Measurements from ENCODE around the gene ATP8B3. TPM values are rescaled to one million over a fixed set of nuclear protein-coding genes. Genes with fewer than 3 reads are reported as not detected.
A peak's percentile ranks its signal among the peaks of the same experiment; 100 is the strongest.

Gene ATP8B3
- polyA plus RNA-seq, 1 donor (not counting 4 experiments of a cell fraction or from before 2014, with no cell fraction given), result 0.98 TPM

DNA sequence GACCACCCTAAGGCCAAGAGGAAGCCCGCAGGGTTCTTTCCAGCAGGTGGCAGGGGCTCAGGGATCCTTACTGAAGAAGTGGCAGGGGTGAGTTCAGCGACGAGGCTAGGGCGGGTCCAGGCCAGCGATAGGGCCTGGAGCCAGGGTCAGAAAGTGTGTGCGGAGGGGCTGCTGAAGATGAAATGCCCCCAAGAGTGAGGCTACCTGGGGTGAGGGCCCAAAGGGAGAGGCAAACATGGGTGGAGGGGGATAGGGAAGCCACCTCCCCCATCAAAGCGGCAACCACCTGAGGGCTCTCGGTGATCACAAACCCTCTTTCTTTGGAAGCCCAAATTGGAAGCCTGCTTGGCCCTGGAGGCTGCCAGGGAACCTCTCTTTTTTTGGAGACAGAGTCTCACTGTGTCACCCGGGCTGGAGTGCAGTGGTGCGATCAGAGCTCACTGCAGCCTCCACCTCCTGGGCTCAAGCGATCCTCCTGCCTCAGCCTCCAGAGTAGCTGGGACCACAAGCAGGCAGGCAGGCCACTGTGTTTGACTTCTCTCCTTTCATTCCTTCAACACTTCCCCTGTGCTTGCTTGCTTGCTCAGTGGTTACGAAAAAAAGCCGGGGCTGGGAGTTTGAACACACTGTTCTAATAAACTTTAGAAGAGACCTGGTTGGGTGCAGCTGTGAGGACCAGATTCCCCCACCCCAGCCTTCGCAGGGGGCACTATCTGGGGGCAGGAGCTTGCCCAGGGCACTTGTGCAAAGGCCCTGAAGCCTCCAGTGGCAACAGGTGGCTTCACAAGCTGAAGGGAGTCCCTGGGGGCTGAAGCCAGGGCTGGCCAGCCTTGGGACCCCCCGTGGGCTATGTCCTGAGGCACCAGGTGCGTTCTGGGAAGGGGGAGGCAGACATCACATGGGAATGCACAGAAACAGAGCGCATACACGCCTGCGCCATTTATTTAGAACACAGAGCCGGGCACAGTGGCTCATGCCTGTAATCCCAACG is 1.4 kb upstream of the ATP8B3 start:
- Histone ChIP-seq H3K4me1 (ENCODE audit: control insufficient read depth, extremely low read depth, insufficient read depth, low read length) (peaks cover 11% of the 10 kb centered on the region), H3K27me3 (ENCODE audit: control insufficient read depth, extremely low read depth, insufficient read depth, low read length) (no peaks in the 10 kb centered on the region), H3K9ac (ENCODE audit: control insufficient read depth, extremely low read depth, insufficient read depth, low read length) (peak overlapping the region; percentile 50), H3K27ac (ENCODE audit: control insufficient read depth, insufficient read depth, low read length) (no peak overlapping the region), H3K4me3 (ENCODE audit: control insufficient read depth in 2 of 3, extremely low read depth in 1 of 3, insufficient read depth in 2 of 3, low read depth in 1 of 3, low read length in 3 of 3) (peak overlapping the region; percentile 46 to 77 (median 76)), H2AFZ (ENCODE audit: control insufficient read depth, low read length) (no peak overlapping the region), H4K20me1 (ENCODE audit: control insufficient read depth, extremely low read depth, insufficient read depth, low read length) (no peaks in the 10 kb centered on the region), H3K9me1 (ENCODE audit: control insufficient read depth, extremely low read depth, insufficient read depth, low read length) (no peaks in the 10 kb centered on the region), H3K4me2 (ENCODE audit: control insufficient read depth, extremely low read depth, insufficient read depth, low read depth, low read length) (peak overlapping the region; percentile 95), H3K79me2 (ENCODE audit: control insufficient read depth, insufficient read depth, low read length) (no peaks in the 10 kb centered on the region), H3K36me3 (ENCODE audit: control insufficient read depth in 2 of 2, extremely low read depth in 1 of 2, insufficient read depth in 2 of 2, low read length in 2 of 2) (peaks cover 15 to 17% of the 10 kb centered on the region in 2 experiments), H3K9me3 (ENCODE audit: control insufficient read depth, low read depth, low read length) (no peaks in the 10 kb centered on the region)
- FAIRE-seq, result no peak
- TF ChIP-seq, protein P1, sequence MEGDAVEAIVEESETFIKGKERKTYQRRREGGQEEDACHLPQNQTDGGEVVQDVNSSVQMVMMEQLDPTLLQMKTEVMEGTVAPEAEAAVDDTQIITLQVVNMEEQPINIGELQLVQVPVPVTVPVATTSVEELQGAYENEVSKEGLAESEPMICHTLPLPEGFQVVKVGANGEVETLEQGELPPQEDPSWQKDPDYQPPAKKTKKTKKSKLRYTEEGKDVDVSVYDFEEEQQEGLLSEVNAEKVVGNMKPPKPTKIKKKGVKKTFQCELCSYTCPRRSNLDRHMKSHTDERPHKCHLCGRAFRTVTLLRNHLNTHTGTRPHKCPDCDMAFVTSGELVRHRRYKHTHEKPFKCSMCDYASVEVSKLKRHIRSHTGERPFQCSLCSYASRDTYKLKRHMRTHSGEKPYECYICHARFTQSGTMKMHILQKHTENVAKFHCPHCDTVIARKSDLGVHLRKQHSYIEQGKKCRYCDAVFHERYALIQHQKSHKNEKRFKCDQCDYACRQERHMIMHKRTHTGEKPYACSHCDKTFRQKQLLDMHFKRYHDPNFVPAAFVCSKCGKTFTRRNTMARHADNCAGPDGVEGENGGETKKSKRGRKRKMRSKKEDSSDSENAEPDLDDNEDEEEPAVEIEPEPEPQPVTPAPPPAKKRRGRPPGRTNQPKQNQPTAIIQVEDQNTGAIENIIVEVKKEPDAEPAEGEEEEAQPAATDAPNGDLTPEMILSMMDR (optimal IDR thresholded peaks at IDR 0.05 in 1 of 3, IDR thresholded peaks at IDR 0.05 in 1 of 3, conservative IDR thresholded peaks at IDR 0.05 in 1 of 3; ENCODE audit: extremely low read depth in 1 of 3, insufficient read depth in 2 of 3, low read length in 3 of 3), result peak in 1 of 3 experiments; percentile 3
- TF ChIP-seq EZH2 (IDR thresholded peaks at IDR 0.05; ENCODE audit: low read length), result no peak
- DNase-seq (ENCODE audit: low read depth, low spot score), result no peak
- dilution Hi-C loops (cut with MboI; ENCODE audit: extremely low pct_ligation_motif_present, low sequenced_read_pairs), result no loop called here

DNA sequence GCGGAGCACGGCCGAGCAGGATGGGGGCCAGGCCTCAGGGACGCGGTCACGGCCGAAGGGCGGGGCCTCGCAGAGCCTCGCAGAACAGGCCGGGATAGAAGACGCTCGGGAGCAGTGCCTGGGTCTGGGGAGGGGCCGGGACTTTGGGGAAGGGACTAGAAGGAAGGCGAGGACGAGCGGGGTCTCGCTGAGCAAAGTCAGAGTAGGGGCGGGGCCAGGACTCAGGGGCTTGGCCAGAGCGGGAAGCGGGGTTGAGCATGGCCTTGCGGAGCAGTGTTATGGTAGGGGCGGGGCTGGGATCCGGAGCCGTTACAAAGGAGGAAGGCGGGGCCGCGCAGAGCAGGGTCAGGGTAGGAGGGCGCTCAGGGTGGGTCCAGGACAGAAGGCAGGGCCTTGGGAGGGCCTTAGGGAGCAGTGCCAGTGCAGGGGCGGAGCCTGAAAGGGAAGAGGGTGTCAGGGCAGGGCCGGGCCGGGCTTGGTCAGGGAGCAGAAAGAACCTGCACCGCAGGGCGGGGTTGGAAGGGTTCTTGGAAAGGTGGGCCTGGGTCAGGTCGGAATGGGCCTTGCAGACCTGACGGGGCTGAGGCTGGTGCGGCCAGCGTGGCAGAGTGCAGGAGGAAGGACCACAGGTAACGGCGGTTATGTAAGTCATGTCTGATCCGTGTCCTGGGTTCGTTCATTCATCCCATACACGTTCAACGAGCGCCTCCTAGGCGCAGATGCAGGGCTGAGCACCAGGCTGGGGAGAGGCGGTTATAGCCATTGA is 533 bp upstream of the ATP8B3 start:
- H3K27me3 ChIP-seq (ENCODE audit: control insufficient read depth, extremely low read depth, insufficient read depth, low read length), result no peaks in the 10 kb centered on the region
- no peak for TF ChIP-seq EZH2 (IDR thresholded peaks at IDR 0.05; ENCODE audit: low read length)
- TF ChIP-seq, protein P1 (optimal IDR thresholded peaks at IDR 0.05 in 1 of 3, IDR thresholded peaks at IDR 0.05 in 1 of 3, conservative IDR thresholded peaks at IDR 0.05 in 1 of 3; ENCODE audit: extremely low read depth in 1 of 3, insufficient read depth in 2 of 3, low read length in 3 of 3), result peak; percentile 74 to 82 (median 77)
- H3K79me2 ChIP-seq (ENCODE audit: control insufficient read depth, insufficient read depth, low read length), result no peaks in the 10 kb centered on the region
- peak overlapping the region; percentile 95 for H3K4me2 ChIP-seq (ENCODE audit: control insufficient read depth, extremely low read depth, insufficient read depth, low read depth, low read length)
- peak overlapping the region; percentile 46 to 77 (median 76) for H3K4me3 ChIP-seq (ENCODE audit: control insufficient read depth in 2 of 3, extremely low read depth in 1 of 3, insufficient read depth in 2 of 3, low read depth in 1 of 3, low read length in 3 of 3)
- H3K4me1 ChIP-seq (ENCODE audit: control insufficient read depth, extremely low read depth, insufficient read depth, low read length), result peaks cover 14% of the 10 kb centered on the region
- no peak overlapping the region for H3K27ac ChIP-seq (ENCODE audit: control insufficient read depth, insufficient read depth, low read length)
- peak overlapping the region; percentile 86 for H2AFZ ChIP-seq (ENCODE audit: control insufficient read depth, low read length)
- H3K9me3 ChIP-seq (ENCODE audit: control insufficient read depth, low read depth, low read length), result no peaks in the 10 kb centered on the region
- H3K9ac ChIP-seq (ENCODE audit: control insufficient read depth, extremely low read depth, insufficient read depth, low read length), result peak overlapping the region; percentile 50
- no peaks in the 10 kb centered on the region for H3K9me1 ChIP-seq (ENCODE audit: control insufficient read depth, extremely low read depth, insufficient read depth, low read length)
- H3K36me3 ChIP-seq (ENCODE audit: control insufficient read depth in 2 of 2, extremely low read depth in 1 of 2, insufficient read depth in 2 of 2, low read length in 2 of 2), result peaks cover 11 to 12% of the 10 kb centered on the region in 2 experiments
- FAIRE-seq, result peak; percentile 79
- peak; percentile 84 for DNase-seq (ENCODE audit: low read depth, low spot score)
- dilution Hi-C loops (cut with MboI; ENCODE audit: extremely low pct_ligation_motif_present, low sequenced_read_pairs), result no loop called here
- no peaks in the 10 kb centered on the region for H4K20me1 ChIP-seq (ENCODE audit: control insufficient read depth, extremely low read depth, insufficient read depth, low read length)
